DMS 273 treated with DMSO at 0.1 percent for 48 hours (cell line): Measurements from ENCODE around the gene ASB13.

ENCODE experiments used
- DNase-seq: peaks from one replicate; lab custom pipeline; 2025; lab: John Stamatoyannopoulos, UW

Gene ASB13

DNA sequence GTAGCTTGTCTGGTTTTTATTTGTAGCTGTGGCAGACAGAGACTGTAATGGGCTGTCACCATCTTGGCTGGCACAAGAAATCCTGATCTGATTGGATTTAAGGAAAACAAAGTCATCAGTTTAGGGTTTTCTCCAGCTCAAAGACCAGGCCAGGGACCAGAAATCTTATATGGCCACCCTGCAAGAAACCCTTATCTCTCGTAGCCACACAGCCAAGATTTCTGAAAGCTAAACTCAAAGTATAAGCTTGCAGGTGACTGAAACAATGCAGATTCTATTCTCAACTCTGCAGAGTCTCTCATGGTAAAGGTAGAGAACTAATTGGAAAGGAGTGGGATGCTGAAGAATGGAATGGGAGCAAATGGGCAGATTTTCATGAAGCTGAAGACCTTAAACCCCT, 3.2 kb upstream of the ASB13 start:
- DNase-seq, result no peak

DNA sequence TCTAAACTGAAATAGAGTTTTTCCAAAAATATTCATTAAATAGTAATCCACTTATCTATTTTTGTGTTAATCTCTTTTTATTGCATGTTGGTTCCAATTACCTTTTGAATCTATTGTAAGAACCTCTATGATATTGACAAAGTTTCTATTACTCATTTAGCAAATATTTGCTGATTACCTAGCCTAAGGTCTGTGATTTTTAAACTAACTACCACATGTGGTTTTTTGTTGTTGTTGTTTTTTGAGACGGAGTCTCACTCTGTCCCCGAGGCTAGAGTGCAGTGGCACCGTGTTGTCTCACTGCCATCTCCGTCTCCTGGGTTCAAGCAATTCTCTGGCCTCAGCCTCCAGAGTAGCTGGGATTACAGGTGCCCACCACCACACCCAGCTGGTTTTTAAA, 2.0 kb upstream of the ASB13 start:
- no peak for DNase-seq

DNA sequence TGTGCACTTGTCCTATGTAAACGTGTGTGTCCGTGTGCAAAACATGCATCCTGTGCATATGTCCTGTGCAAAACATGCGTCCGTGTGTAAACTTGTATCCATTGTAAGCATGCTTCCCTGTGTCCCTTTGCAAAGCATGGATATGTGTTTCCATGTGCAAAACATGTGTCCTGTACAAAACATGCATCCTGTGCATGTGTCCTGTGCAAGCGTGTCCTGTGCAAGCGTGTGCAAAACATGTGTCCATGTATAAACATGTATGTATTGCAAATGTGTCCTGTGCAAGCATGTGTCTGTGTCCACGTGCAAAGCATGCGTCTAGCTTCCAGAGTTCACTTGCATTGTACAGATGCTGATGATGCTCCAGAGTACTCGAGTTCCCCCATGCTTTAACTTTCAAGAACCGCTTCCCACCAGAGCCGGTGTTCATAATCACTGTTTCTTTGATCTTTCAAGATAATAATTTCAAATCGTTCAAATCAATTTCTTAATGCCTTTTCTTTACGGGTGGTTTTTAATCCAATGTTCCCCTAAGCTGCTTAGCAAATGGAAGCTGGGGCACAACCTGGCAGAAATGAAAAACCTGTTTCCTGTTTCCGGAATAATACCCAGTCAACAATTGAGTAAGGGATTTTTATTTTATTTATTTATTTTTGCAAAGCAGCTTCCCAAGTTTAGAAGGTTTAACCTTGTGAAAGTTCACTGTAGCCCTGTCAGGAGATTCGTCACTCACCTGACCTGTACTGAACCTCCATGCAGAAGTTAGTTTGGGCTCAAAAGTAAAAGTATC, 641 bp upstream of the ASB13 start:
- DNase-seq, result no peak

DNA sequence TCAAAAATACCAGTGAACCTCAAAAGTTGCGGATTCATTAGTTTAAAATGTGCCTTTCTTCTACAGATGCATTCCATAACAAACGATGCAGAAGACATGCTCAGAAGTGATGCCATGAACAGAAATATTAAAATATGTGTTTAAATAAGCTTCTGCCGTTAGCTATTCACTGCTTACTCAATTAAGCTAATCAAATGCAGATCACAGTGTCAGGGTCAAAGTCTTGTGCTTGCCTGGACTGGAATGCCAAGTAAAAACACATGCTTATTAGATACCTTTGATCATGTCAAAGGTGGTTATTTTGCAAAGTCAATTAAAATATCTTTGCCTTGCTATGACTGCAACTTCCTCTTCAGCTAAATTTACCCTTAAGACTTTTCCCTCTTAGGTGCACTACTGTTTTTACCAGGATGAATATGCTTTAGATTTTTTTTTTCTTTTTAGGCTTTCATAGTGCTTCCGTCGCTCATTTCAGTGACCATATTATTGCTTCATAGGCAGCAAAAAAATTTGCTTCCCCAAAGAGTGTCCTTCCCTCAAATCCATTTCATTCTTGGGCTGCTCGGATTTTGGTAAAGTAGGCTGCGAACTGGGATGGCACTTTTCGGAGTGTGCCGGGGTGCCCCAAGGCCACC, 905 bp downstream of the ASB13 start:
- no peak for DNase-seq

DNA sequence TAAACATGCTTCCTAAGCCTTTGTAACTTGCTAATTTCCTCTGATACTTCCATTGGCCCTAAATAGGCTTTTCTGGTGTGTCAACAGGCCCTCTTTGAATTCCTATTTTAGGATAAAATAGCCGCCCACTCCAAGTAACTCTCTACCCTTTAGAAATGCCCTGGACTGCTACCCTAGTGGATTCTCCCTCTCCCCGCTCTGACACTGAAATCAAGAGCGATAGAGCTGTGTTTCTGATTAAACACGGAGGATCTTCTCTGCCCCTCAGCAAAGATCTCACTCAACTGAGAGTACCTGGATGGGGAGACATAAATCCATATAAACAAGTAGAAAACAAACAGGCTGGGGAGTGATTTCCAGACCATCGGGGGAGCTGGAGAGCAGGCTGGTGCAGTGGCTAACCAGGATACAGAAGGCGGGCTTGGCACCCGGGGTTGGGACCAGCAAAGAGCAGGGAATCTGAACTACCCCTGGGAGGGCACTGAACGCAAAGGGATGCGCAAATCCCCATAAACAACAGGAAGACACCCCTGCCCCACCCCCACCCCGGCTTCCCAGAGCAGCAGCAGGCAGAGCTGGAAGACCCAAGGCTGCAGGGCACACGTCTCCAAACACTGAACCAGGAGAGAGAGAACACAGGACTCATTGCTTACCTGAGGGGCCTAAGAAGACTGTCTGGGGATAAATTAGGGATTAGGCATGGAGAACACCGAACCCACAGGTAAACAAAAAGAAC, 2.5 kb downstream of the ASB13 start:
- DNase-seq, result no peak

DNA sequence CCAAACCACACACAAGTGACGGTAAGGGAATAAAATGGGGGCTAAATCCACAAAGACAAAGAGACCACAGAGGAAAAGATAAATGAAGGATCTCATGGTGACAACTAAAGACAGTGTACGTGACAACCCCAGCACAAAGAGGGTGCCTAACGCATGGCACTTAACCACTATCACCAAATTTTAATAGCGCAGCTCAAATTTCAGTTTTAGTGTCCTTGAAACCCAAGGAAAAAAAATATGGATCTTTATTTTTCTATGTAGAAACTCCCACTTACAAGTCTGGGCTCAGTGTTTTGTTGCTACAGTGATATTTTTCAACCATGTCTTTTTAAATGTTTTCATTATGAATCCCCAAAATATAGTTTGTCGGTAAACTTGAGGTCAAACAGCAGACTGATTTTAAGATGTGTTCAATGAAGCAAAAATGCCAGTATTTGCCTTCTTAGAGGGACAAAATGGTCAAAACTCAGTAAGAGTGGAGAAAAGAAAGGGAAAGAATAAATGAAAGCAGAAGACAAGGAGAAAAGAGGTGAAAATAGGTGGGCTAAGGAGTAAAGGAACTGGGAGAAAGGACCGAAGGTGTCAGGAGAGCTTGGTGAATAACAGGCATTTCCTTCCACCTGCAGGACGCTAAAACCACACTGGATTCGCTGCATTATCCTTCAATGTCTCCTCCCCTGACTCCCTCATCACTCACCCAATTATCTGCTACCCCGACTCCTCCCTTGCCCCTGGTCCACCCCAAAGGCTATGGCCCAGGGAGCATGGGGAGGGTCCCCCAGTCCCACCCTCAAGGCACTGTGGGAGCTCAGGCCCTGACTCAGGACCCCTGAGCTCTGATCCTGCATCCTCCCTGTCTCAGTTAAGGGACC, 3.5 kb downstream of the ASB13 start:
- DNase-seq, result no peak

DNA sequence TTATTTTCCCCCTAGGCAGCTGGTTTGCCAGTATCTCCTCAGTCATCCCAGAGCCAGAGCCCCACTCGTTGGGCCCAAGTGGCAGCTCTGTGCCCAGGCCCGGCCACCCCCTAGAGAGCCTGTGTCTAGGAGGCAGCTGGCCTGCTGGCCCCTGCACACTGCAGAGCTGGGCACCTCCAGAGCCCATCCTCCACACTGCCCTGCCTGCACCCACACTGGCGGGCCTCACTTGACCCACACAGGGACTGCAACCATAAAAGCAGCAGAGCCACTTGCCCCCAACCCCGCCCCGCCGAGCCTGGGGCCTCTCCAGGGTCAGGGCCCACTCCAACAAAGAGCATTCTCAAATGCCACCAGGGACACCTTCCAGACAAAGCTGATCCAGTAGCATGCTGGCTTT, 5.4 kb downstream of the ASB13 start:
- DNase-seq, result no peak

DNA sequence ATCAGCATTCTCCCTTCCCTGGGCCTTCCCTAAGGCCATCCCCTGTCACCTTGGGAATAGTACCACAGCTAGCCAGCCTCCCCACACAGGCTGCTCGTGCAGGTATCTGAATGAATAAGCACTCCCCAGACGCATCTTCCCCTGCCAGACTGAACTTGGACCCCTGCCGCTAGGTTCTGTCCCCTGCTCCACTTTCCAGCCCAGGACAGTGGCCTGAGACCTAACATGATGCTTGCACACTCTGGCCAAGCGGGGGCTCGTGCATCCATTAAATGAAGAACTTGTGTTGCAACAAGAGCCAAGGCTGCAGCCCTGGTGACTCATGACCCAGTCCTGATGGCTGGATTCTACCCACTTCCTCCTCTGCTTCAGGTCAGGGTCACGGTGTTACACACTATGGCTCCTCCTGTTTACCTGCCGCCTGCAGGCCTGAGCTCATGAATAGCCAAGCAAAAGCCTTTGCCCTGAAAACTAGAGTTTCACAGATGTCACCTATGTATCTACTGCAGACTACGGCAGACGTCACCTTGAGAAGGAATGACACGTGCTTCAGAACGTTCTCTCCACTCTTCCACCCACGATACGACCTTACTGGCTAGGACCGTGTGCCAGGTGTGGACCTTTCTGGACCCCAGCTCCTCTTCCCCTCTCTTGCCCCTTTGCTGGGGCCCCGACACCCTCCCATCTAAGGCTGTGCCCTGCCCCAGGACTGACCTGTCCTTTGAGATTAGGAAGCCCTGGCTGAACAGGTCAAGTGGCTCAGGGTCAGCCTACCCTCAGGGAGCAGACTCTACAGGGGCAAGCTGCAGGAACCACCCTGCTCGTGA, 6.5 kb downstream of the ASB13 start:
- no peak for DNase-seq

DNA sequence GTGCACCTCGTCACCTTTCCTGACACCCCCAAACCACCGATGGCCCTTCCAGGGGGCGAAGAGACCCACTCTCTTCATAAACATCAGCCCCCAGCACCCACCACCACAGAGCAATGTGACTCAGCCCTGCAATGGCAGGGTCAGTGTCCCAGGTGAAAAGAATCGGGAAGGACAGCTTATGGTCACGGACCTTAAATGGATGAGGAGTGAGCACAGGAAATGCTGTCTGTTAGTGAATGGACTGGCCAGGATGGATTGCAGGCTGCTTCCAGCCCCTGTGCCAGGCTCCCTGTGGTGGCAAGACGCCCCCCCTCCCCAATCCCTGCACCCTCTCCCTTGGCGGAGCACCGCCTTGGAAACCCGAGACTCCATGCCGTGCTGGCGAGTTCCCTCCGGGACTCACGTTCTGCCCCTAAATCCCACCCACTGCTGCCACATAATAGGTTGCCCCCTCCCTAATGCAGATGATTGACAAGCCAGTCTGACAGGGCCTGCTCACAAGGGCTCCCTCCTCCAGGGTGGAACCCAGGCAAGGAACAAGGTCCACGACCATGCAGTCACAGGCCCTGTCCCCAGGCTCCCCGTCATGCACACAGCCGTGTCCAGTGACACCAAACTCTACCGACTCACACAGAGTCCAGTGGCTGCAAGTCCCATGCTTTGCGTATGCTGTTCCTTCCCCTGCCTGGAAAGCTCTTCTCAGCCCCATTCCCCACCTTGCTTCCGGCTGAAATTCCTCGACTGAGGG, 7.3 kb downstream of the ASB13 start:
- no peak for DNase-seq

DNA sequence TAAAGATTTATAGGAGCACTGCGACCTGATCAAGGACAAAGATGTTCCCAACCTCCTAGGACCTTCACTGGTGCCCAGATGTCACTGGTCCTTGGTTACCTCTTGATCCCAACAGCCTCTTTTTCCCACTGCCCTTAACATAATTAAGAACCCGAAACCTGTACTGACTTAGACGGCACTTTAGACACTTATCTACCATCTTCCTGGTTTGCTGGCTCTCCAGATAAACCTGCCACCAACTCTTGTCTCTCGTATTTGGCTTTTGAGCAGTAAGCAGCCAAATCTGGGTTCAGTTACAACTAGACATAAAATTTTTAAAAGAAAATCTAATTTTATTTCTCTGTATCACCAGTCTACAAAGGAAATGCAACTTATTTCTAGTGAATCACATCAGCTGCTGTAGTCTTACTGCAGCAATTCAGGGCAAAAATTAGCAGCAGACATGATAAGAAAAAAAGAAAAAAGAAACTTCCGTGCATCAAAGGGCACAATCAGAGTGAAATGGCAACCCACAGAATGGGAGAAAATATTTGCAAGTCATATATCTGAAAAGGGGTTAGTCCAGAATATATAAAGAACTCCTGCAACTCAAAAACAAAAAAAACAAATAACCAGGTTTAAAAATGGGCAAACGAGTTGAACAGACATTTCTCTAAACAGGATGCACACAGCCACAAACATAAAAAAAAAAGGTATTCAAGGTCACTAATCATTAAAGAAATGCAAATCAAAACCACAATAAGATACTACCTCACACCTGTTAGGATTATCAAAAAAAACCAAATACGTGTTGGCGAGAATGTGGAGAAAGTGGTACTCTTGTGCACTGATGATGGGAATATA, 9.4 kb downstream of the ASB13 start:
- DNase-seq, result no peak

DNA sequence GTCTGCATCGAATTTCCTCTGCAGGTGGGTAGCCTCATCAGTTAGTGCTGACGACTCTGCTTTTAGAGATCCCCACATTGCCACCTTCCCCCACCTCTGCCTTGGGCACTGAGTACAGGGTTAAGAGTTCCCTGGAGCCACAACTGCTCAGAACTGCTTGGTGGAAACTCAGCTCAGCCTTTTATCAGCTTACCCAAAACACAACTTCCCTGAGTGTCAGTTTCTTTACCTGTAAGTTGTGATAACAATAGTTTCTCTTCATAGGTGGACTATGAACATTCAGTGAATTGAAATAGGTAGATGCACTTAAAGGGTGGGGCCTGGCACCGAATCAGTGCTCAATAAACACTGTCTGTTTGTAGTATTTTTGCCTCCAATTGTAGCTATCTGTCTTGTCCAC, 11.3 kb downstream of the ASB13 start:
- DNase-seq, result no peak

DNA sequence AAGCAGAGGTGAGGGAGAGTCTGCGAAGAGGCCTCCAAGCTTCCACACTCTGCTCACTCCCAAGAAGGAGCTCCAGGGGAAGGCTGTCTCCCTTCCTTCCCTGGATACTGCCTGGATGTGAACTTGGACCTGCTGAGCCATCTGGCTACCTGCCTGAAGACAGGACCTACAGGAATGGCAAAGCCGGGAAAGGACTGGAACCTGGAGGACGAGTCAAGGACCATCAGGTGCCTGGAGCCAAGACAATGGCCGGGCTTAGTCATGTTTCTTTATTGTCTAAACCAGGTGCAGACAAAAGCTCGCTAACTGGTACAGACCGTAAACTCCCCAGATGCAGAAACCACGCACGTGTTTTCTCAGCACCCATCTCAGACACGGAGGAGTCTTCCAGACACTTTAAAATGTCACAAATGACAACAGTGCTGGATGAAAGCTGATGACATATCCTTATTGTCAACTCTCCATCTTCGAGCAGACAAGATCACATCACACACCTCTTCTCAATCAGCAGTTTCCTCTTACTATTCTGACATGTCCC, 12.1 kb downstream of the ASB13 start:
- no peak for DNase-seq

DNA sequence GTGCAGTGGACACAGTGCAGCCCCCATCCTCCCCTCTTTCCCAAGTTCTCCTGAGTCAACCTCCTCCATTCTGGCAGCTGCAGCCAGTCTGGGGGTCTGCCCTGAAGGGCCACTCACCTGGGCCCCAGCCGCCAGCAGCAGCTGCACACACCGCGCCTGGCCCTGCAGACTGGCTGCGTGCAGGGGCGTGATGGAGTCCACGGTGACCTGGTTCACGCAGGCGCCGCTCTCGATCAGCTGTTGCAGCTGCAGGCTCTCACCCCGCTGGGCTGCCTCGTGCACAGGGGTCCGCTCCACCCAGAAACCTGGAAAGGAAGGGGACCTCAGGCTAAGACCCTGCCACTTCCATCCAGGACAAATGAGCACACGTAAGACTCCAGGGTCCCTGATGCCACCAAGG, 13.6 kb downstream of the ASB13 start:
- no peak for DNase-seq

DNA sequence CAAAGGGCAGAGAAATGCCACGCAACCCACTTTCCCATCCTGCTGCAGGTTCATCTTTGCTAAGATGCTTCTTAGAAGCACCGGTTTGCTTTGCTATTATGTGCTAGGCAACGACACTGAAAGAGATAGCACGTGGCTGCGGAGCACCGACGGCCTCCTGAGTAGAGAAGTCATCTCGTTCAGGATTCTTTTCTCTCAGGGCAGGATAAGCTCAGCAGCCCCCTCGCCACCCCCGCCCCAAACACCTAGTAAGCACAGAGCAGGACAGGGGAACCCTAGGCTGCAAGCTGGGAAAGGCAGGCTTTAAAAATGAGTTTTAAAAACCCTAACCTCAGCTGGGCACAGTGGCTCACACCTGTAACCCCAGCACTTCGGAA, 15.0 kb downstream of the ASB13 start:
- no peak for DNase-seq

DNA sequence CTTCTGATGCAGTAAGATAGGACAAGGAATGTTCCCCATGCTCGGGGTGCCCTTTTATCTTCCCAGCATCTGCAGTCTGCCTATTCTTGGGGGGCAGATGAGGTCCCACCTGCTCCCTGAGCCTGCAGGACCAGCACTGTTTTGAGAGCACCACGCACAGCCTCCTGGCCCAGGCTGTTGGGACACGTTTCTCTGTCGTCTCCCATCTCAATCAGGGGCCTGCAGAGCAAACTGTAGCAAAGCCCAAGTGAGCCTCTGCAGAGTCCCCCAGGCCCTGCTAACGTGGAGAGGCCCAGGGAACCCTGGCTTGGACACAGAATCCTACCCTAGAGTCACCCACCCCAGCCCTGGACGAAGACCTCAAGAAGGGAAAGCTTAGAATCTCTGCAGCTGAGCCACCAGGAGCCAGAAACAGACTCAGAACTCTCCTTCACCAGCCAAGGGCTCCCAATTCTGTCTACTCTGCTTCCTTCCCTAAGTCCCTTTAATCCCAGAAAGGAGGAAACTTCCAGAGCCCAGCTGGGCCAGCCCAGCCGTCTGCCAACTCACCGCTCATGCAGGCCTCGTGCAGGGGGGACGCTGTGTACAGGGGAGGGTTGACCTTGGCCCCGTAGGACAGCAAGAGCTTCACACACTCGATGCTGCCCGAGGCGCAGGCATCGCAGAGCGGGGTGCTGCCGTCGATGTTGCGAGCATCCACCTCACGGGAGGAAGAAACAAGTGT, 15.6 kb downstream of the ASB13 start:
- DNase-seq, result no peak

DNA sequence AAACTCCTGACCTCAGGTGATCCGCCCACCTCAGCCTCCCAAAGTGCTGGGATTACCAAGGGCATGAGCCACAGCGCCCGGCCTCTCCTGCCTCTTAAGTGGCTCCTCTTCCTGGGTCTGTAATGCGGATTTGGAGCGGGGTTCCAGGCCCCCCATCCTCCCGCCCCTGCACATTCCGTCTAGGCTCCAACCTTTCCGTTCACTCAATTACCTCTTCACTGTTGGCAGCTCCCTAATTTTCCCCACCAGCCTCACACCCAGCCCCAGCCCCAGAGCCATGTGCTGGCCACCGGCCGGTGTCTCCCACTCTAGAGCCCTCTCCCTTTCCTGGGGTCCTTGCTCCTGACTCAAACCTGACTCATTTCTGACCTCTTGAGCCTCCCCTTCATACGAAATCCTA, 16.6 kb downstream of the ASB13 start:
- DNase-seq, result no peak

DNA sequence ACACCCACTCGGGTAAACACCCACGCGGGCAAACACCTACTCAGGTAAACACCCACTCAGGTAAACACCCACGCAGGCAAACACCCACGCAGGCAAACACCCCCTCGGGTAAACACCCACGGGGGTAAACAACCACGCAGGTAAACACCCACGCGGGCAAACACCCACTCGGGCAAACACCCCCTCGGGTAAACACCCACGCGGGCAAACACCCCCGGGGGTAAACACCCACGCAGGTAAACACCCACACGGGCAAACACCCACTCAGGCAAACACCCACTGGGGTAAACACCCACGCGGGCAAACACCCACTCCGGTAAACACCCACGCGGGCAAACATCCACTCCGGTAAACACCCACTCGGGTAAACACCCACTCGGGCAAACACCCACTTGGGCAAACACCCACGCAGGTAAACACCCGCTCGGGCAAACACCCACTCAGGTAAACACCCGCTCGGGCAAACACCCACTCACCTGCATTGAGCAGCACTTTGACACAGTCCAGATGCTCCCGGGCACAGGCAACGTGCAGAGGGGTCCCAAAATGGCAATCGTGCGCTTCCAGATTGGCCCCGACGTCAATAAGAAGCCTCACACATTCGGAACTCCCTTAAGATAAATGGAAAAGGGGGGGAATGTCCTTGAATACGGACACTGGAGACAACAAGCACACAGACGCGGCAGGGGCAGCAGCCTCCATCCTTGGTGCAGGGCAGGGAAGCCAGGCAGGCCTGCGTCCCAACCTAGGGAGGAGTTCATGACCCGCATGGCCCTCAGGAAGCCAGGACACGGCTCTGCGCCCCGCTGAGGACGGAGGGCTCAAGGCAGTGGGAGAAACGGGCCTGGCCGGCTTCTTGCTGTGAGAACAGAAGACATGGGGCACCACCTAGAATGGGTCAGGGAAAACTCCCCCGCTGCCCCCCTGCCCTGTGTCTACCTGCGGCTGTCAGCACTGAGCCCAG, 17.6 kb downstream of the ASB13 start:
- no peak for DNase-seq
